Inflammatory macrophage treated with lipopolysaccharide for 1 hour (primary cell): Measurements from ENCODE around the gene EXOSC10.
"Not testable (repeated sequence)": the region's sequence is repeated elsewhere in the genome, so short reads cannot be mapped to it uniquely, and the experiment has no call there.

Experiments used
- DNase-seq, 2 donors: peaks; one replicate each; pipeline ENCODE4 v3.0.0-alpha.2; 2020 to 2022

Gene EXOSC10

DNA sequence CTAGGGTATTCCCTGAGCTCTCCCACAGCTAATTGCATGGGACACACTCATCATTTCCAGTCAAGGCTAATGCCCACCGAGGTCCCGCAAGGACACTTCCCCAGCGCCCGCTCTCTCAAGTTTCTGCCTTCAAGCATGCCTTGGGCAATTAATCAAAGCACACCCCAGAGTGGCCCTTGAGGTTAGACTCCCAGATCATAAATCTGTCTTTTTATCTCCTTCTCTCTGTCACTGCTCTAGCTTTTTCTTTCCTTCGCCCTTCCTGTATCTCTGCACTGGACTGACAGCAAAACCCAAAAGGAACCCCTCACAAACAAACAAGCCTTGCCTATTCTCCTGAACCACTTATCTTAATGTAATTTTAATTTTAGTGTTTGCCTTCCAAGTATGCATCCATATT is 7.9 kb upstream of the EXOSC10 start:
- DNase-seq, result no peak

DNA sequence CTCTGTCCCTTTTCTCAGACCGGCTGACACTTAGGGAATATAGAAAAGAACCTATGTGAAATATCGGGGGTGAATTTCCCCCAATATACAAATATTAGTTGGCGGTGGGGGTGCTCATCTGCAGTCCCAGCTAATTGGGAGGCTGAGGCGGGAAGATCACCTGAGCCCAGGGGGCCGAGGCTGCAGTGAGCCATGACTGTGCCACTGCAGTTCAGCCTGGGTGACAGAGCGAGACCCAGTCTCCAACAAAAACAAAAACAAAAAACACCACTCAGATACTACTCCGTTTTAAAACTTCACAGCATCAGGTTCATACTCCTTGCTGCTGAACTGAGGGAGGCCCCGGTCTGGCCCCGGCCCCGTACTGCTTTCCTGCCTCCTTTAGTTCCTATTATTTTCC is 5.9 kb upstream of the EXOSC10 start:
- DNase-seq, result no peak

- no peak for DNase-seq
Observed at GRCh38 chr1:11101347-11101746, 1.7 kb upstream of the EXOSC10 start.

- not testable (repeated sequence) for DNase-seq
Observed at GRCh38 chr1:11100806-11101205, 1.1 kb upstream of the EXOSC10 start.

DNA sequence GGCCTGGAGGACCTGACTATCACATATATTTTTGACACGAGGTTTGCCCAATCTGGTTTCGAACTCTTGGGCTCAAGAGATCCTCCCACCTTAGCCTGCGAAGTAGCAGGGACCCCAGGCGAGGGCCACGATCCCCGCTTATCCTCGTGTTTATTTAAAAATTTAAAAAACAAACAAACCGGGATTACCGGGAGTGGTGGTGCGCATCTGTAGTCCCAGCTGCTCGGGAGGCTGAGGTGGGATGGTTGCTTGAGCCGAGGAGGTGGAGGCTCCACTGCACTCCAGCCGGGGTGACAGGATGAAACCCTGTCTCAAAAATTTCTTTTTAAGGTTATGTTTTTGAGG is 452 bp upstream of the EXOSC10 start:
- DNase-seq, result no peak

GRCh38 chr1:11098931-11099309 is 749 bp downstream of the EXOSC10 start:
- DNase-seq, result no peak

DNA sequence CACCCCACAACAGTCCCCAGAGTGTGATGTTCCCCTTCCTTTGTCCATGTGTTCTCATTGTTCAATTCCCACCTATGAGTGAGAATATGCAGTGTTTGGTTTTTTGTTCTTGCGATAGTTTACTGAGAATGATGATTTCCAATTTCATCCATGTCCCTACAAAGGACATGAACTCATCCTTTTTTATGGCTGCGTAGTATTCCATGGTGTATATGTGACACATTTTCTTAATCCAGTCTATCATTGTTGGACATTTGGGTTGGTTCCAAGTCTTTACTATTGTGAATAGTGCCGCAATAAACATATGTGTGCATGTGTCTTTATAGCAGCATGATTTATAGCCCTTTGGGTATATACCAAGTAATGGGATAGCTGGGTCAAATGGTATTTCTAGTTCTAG is 15.9 kb downstream of the EXOSC10 start:
- DNase-seq, result not testable (repeated sequence)

GRCh38 chr1:11080931-11081330 is 18.7 kb downstream of the EXOSC10 start:
- DNase-seq, result no peak

GRCh38 chr1:11078631-11079030 is 21.0 kb downstream of the EXOSC10 start:
- DNase-seq, result no peak

- not testable (repeated sequence) for DNase-seq
Observed at GRCh38 chr1:11073398-11073797, 26.3 kb downstream of the EXOSC10 start.

DNA sequence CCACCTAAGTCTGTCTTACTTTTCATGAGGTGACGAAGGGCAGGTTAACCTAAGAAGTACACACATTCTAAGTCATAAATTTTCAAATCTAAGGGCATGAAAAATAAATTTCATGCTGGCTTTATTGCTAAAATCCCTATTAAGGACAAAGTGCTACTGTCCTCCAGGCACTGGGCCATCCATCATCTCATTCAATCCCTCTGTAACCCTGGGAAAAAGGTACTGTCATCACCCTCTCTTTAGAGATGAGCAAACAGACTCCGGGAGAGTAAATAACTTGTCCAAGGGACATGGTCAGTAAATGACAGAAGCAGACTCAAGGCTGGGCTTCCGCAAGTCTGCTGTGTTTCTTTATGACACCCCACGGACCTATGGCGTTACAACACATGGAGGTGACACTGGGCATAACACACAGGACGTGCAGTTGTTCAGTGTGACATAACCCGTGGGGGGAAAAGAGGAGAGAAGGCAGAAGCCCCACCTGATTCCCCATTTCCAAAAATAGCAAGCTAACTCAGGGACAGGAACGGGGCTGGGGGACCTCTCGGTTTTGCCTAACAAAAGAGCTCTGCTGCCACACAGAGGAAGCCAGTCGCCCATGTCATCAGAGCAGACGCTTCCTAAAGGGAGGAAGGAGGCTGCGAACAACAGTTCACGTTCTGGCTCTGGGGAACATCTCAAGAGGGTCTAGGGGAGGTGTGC is 27.3 kb downstream of the EXOSC10 start:
- DNase-seq, result no peak

DNA sequence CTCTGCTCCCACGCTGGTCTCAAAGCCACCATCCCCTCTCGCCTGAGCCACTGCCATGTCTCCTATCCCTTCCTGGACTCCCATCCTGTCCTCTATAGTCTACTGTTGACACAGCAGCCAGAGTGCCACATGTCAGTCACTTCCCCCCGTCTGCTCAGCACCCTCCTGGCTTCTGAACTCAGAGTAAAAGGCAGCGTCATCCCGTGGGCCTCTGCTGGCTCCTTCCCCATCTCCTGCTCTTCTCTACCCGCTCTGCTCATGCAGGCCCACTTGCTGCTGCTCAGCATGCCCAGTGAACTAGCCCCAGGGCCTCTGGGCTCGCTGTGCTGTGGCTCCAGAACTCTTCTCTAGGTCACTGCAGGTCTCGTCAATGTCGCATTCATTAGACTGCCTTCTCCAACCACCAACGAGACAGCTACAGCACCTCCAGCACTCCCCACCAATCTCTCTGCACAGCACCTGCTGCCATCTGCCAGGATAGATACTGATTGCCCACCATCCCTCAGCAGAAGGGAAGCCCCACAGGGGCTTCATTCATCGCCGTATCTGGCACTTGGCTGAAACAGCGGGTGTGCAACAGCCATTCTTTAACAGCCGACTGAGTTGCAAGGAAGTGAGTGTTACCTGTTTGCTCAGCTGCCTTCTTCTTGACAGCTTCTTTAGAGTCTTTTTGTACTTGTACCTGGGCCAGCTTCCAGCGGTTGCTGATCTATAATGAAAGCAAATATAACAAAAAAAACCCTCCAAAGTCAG is 28.0 kb downstream of the EXOSC10 start:
- no peak for DNase-seq

DNA sequence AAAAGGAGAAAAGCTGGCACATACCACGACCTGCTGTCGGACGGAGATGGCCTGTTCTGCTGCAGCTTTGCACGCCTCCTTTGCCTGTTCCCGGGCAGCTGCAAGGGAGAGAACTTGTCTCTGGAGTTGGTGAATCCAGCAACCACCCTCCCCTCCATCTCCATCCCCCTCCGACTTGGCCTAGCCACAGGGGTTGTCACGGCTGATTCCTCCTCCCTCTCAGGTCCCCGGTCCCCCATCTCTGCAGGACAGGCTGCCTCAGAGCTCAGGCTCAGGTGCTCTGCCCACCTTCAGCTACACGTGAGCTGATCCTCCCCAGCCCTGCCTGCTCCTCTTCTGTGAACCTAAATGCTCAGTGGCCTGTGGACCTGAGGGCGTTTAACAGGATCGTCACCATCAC is 28.8 kb downstream of the EXOSC10 start:
- no peak for DNase-seq

GRCh38 chr1:11068600-11069473 is 30.8 kb downstream of the EXOSC10 start:
- no peak for DNase-seq

- DNase-seq, result no peak
Observed at GRCh38 chr1:11067716-11068599, 31.7 kb downstream of the EXOSC10 start.

- no peak for DNase-seq
Observed at GRCh38 chr1:11065796-11066195, 33.9 kb downstream of the EXOSC10 start.

GRCh38 chr1:11064942-11065341 is 34.7 kb downstream of the EXOSC10 start:
- no peak for DNase-seq

DNA sequence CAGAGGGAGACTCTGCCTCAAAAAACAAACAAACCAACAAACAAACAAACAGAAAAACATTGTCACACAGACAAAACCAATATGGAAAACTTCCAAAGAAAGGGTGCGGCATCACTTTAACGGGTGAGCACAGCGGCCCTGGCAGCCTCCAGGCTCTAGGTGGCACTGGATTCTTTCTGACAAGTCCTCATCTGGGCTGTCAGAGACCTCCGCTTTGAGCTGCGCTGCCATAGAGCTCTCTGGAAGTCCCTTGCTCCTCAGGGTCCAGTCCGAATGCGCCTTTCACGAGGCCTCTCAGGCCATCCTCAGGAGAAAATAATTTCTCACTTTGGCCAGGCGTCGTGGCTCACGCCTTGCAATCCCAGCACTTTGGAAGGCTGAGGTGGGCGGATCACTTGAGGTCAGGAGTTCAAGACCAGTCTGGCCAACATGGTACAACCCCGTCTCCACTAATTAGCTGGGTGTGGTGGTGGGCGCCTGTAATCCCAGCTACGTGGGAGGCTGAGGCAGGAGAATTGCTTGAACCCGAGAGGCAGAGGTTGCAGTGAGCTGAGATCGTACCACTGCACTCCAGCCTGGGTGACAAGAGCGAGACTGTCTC is 35.6 kb downstream of the EXOSC10 start:
- not testable (repeated sequence) for DNase-seq

DNA sequence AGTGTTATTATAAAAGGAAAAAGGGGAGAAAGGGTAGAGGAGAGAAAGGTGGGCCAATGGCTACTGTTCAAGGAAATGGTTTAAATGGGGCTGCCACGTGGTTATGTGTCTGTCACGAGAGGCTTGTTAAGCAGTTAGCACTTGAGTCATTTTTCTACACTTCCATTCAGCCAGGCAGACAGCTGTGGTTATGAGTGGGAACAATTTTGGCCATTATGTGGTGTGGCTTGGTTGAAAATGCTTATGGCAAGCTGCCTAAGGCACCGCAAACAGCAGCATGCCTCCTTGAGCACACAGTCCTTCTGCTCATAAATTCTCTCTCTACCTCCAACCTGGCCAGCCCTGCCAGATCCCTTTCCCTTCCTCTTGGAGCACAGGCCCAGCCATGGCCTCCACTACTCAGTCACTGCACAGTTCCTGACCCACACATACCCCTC is 36.7 kb downstream of the EXOSC10 start:
- no peak for DNase-seq

DNA sequence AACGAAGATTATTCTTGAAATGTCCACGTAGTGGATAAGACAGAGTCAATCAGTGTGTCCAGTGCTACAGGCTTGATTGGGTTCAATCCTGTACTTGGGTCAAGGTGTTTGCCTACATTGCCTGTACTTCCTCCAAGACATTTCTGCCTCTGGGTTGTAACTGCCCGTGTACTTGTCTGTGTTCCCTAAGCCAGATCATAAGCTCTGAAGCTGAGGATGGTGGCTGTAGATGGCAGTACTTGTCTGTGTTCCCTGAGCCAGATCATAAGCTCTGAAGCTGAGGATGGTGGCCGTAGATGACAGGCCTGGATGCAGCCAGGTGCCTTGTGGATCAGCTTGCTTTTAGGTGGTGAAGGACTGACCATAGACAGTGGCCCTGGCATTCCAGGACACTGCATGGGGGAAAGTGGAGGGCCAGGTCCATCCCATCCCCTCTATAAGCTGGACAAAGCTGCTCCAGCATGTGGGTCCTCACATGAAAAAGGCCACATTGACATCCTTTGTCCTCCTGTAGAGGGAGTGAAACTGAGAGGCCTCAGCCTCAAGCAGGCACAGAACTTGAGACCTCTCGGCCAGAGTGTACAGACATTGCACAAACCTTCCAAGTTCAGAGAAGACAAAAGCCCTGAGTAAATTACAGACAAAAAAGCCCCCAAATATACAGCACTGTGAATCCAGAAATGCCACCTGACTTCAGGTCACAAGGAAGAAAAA is 37.9 kb downstream of the EXOSC10 start:
- no peak for DNase-seq
